Measurements from ENCODE around the gene SIN3B. TPM values are rescaled to one million over a fixed set of nuclear protein-coding genes. Genes with fewer than 3 reads are reported as not detected.

The SIN3B gene
- total RNA-seq, 2 donors from 2014 or later, result 57.9 to 79.8 TPM

DNA sequence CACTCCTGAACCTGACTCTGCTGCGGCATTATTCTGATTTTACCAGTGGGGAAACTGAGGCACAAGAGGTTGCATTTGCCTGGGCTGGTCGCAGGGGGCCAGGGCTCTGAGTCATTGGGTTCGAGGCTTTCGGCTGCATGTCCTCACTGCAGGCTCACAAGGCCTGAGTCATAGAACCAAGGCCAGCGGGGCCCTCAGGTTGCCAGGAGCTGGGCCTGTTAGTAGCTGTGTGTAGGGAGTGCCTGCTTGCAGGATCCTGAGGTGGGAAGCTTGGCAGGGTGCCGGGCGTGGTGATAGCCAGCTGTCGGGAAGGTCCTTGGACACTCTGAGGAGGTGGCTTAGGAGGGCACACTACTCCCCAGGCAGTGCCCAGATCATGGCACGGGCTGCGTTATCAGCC lies 38.0 kb downstream of the SIN3B start:
- DNase-seq (ENCODE audit: low spot score), result no peak
- no peak overlapping the region for H3K27ac ChIP-seq
- ATAC-seq (ENCODE audit: insufficient number of reproducible peaks, low FRiP score, low read depth), result no peak
- peaks cover 73% of the 10 kb centered on the region for H3K36me3 ChIP-seq
- H3K4me1 ChIP-seq (ENCODE audit: control insufficient read depth in 1 of 2, low read depth in 2 of 2), result no peaks in the 10 kb centered on the region
- H3K9me3 ChIP-seq, result no peaks in the 10 kb centered on the region
- H3K27me3 ChIP-seq (replicated peaks; ENCODE audit: insufficient read depth), result no peaks in the 10 kb centered on the region
- H3K4me3 ChIP-seq, result no peak overlapping the region
- no peak for TF ChIP-seq CTCF (IDR thresholded peaks at IDR 0.05)

DNA sequence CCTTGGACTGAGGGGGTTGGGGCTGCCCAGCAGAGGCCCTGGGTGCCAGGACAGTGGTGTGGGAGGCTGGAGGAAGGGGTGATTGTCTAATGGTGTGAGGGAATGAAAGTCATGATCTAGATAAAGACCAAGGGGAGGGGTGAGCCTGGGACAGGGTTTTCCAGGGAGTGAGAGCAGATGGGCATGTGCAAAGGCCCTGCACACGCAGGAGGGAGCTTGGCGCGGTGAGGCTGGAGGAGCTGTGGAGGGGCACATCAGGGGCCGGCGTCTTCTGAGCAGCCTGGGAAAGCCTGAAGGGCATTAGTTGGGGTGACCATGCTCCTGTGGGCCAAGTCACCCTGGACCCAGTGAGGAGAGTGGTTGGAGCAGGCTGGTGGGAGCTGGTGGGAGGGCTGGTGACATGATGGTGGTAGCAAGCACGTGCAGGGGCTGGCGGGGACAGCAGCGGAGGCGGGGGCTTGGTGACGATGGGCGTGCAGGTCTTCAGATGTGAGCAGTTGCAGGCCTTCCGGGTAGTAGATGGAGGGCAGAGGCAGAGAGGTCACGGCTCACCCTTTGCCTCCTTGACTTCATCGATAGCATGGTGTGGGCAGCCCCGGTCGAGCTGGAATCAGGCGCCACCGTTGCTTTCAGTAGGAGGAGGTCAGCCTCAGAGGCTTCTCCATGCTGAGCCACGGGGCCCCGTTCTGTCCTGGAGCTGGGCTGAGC lies 39.4 kb downstream of the SIN3B start:
- no peak for ATAC-seq (ENCODE audit: insufficient number of reproducible peaks, low FRiP score, low read depth)
- Histone ChIP-seq H3K4me1 (ENCODE audit: control insufficient read depth in 1 of 2, low read depth in 2 of 2) (no peaks in the 10 kb centered on the region), H3K27ac (no peak overlapping the region), H3K9me3 (no peaks in the 10 kb centered on the region), H3K36me3 (peaks cover 74% of the 10 kb centered on the region), H3K27me3 (replicated peaks; ENCODE audit: insufficient read depth) (no peaks in the 10 kb centered on the region), H3K4me3 (no peak overlapping the region)
- no peak for DNase-seq (ENCODE audit: low spot score)
- no peak for TF ChIP-seq CTCF (IDR thresholded peaks at IDR 0.05)

DNA sequence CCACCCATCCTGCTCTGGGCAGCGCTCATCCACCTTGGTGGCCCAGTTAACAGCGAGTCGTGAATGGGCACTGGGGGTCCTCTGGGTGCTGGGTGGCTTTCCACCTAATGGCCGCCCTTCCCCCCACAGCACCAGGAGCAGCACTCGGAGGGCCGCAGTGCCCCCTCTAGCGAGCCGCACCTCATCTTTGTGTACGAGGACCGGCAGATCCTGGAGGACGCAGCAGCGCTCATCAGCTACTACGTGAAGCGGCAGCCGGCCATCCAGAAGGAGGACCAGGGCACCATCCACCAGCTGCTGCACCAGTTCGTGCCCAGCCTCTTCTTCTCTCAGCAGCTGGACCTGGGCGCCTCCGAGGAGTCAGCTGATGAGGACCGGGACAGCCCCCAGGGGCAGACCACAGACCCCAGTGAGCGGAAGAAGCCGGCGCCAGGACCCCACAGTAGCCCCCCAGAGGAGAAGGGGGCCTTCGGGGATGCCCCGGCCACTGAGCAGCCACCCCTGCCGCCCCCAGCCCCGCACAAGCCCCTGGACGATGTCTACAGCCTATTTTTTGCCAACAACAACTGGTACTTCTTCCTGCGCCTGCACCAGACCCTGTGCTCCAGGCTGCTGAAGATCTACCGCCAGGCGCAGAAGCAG lies 40.3 kb downstream of the SIN3B start:
- Histone ChIP-seq H3K4me3 (no peak overlapping the region), H3K9me3 (no peaks in the 10 kb centered on the region), H3K4me1 (ENCODE audit: control insufficient read depth in 1 of 2, low read depth in 2 of 2) (no peaks in the 10 kb centered on the region), H3K27me3 (replicated peaks; ENCODE audit: insufficient read depth) (no peaks in the 10 kb centered on the region), H3K27ac (no peak overlapping the region), H3K36me3 (peaks cover 72% of the 10 kb centered on the region)
- DNase-seq (ENCODE audit: low spot score) (no peak), ATAC-seq (ENCODE audit: insufficient number of reproducible peaks, low FRiP score, low read depth) (no peak)
- TF ChIP-seq CTCF (IDR thresholded peaks at IDR 0.05), result no peak

GRCh38 chr19:16871871-16872270 lies 42.7 kb downstream of the SIN3B start:
- no peak for ATAC-seq (ENCODE audit: insufficient number of reproducible peaks, low FRiP score, low read depth)
- Histone ChIP-seq H3K36me3 (peaks cover 64% of the 10 kb centered on the region), H3K9me3 (no peaks in the 10 kb centered on the region), H3K27ac (no peak overlapping the region), H3K27me3 (replicated peaks; ENCODE audit: insufficient read depth) (no peaks in the 10 kb centered on the region), H3K4me1 (ENCODE audit: control insufficient read depth in 1 of 2, low read depth in 2 of 2) (no peaks in the 10 kb centered on the region), H3K4me3 (no peak overlapping the region)
- DNase-seq (ENCODE audit: low spot score), result no peak
- TF ChIP-seq CTCF (IDR thresholded peaks at IDR 0.05), result no peak

GRCh38 chr19:16872728-16873127 lies 43.5 kb downstream of the SIN3B start:
- Histone ChIP-seq H3K9me3 (no peaks in the 10 kb centered on the region), H3K27me3 (replicated peaks; ENCODE audit: insufficient read depth) (no peaks in the 10 kb centered on the region), H3K27ac (no peak overlapping the region), H3K36me3 (peaks cover 63% of the 10 kb centered on the region), H3K4me1 (ENCODE audit: control insufficient read depth in 1 of 2, low read depth in 2 of 2) (no peaks in the 10 kb centered on the region), H3K4me3 (no peak overlapping the region)
- no peak for TF ChIP-seq CTCF (IDR thresholded peaks at IDR 0.05)
- DNase-seq (ENCODE audit: low spot score) (no peak), ATAC-seq (ENCODE audit: insufficient number of reproducible peaks, low FRiP score, low read depth) (no peak)
